ENCODE results near the gene CATSPER4. TPM values are rescaled to one million over a fixed set of nuclear protein-coding genes. Genes with fewer than 3 reads are reported as not detected.

Gene CATSPER4
- total RNA-seq, 3 donors from 2014 or later (not counting 1 experiment from before 2014, with no cell fraction given), result not detected

- Mint-ChIP-seq H3K27me3 (ENCODE audit: low read depth in 2 of 2) (peaks cover 7 to 12% of the 10 kb centered on the region in 2 donors), H3K27ac (no peak overlapping the region), H3K4me3 (no peak overlapping the region), H3K4me1 (peaks cover 0 to 4% of the 10 kb centered on the region in 2 donors), H3K36me3 (no peaks in the 10 kb centered on the region), H3K9me3 (no peaks in the 10 kb centered on the region)
- H3K4me1 ChIP-seq (ENCODE audit: control insufficient read depth, insufficient read depth, low read length), result no peaks in the 10 kb centered on the region
- WGBS (ENCODE audit: insufficient coverage), result 75% methylated on average over 2 of the region's 3 CpGs
- DNase-seq (no peak), ATAC-seq (no peak)
- no peaks in the 10 kb centered on the region for H3K27me3 ChIP-seq (ENCODE audit: control insufficient read depth, insufficient read depth, low read length)
- intact Hi-C loops (cut with micrococcal nuclease), result no loop called here
- TF ChIP-seq, protein P1, sequence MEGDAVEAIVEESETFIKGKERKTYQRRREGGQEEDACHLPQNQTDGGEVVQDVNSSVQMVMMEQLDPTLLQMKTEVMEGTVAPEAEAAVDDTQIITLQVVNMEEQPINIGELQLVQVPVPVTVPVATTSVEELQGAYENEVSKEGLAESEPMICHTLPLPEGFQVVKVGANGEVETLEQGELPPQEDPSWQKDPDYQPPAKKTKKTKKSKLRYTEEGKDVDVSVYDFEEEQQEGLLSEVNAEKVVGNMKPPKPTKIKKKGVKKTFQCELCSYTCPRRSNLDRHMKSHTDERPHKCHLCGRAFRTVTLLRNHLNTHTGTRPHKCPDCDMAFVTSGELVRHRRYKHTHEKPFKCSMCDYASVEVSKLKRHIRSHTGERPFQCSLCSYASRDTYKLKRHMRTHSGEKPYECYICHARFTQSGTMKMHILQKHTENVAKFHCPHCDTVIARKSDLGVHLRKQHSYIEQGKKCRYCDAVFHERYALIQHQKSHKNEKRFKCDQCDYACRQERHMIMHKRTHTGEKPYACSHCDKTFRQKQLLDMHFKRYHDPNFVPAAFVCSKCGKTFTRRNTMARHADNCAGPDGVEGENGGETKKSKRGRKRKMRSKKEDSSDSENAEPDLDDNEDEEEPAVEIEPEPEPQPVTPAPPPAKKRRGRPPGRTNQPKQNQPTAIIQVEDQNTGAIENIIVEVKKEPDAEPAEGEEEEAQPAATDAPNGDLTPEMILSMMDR (IDR thresholded peaks at IDR 0.05), result no peak
- H3K36me3 ChIP-seq (ENCODE audit: control insufficient read depth, insufficient read depth, low read length), result no peaks in the 10 kb centered on the region
- no peaks in the 10 kb centered on the region for H3K9me3 ChIP-seq (ENCODE audit: control insufficient read depth, insufficient read depth, low read length)
- no peak overlapping the region for H3K4me3 ChIP-seq (ENCODE audit: low read length)
- no peak overlapping the region for H3K27ac ChIP-seq (ENCODE audit: low read length)
Measured at GRCh38 chr1:26195805-26196204, 5.4 kb downstream of the CATSPER4 start.

- TF ChIP-seq, protein P1 (IDR thresholded peaks at IDR 0.05), result no peak
- H3K4me3 Mint-ChIP-seq, result no peak overlapping the region
- H3K36me3 Mint-ChIP-seq, result no peaks in the 10 kb centered on the region
- no peaks in the 10 kb centered on the region for H3K9me3 ChIP-seq (ENCODE audit: control insufficient read depth, insufficient read depth, low read length)
- H3K4me3 ChIP-seq (ENCODE audit: low read length), result no peak overlapping the region
- intact Hi-C loops (cut with micrococcal nuclease), result no loop called here
- H3K27ac ChIP-seq (ENCODE audit: low read length), result no peak overlapping the region
- H3K27me3 ChIP-seq (ENCODE audit: control insufficient read depth, insufficient read depth, low read length), result no peaks in the 10 kb centered on the region
- peaks cover 9 to 12% of the 10 kb centered on the region in 2 donors for H3K27me3 Mint-ChIP-seq (ENCODE audit: low read depth in 2 of 2)
- no peaks in the 10 kb centered on the region for H3K9me3 Mint-ChIP-seq
- ATAC-seq (no peak), DNase-seq (no peak)
- no peak overlapping the region for H3K27ac Mint-ChIP-seq
- H3K4me1 Mint-ChIP-seq, result peaks cover 6 to 7% of the 10 kb centered on the region in 2 donors
- 86% methylated on average over 3 of the region's 3 CpGs for WGBS (ENCODE audit: insufficient coverage)
- H3K36me3 ChIP-seq (ENCODE audit: control insufficient read depth, insufficient read depth, low read length), result no peaks in the 10 kb centered on the region
- peaks cover 5% of the 10 kb centered on the region for H3K4me1 ChIP-seq (ENCODE audit: control insufficient read depth, insufficient read depth, low read length)
Measured at GRCh38 chr1:26197301-26197700, 6.9 kb downstream of the CATSPER4 start.

DNA sequence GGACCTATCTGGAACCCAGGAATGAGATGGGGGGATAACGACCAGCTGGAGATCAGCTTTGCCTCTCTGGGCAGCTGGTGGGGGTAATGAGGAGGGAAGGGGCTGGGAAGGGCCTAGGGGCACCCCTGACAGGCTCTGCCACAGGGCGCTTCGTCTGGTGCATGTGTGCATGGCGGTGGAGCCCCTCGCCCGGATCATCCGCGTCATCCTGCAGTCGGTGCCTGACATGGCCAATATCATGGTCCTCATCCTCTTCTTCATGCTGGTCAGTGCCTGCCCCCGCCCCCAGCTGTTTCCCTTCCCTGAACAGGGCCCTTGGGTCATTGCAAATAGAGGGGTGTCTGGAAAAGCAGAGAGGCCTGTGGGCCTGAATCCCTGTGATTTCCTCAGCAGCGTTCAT, 7.4 kb downstream of the CATSPER4 start:
- H3K4me1 Mint-ChIP-seq, result peaks cover 6 to 8% of the 10 kb centered on the region in 2 donors
- TF ChIP-seq, protein P1 (IDR thresholded peaks at IDR 0.05), result no peak
- no peak overlapping the region for H3K27ac ChIP-seq (ENCODE audit: low read length)
- no peaks in the 10 kb centered on the region for H3K36me3 ChIP-seq (ENCODE audit: control insufficient read depth, insufficient read depth, low read length)
- no peak overlapping the region for H3K4me3 ChIP-seq (ENCODE audit: low read length)
- H3K27ac Mint-ChIP-seq, result no peak overlapping the region
- 91% methylated on average over 11 of the region's 11 CpGs for WGBS (ENCODE audit: insufficient coverage)
- intact Hi-C loops (cut with micrococcal nuclease), result no loop called here
- no peak overlapping the region for H3K4me3 Mint-ChIP-seq
- peaks cover 8% of the 10 kb centered on the region for H3K4me1 ChIP-seq (ENCODE audit: control insufficient read depth, insufficient read depth, low read length)
- DNase-seq (no peak), ATAC-seq (no peak)
- H3K36me3 Mint-ChIP-seq, result no peaks in the 10 kb centered on the region
- H3K9me3 Mint-ChIP-seq, result no peaks in the 10 kb centered on the region
- no peaks in the 10 kb centered on the region for H3K9me3 ChIP-seq (ENCODE audit: control insufficient read depth, insufficient read depth, low read length)
- H3K27me3 ChIP-seq (ENCODE audit: control insufficient read depth, insufficient read depth, low read length), result no peaks in the 10 kb centered on the region
- H3K27me3 Mint-ChIP-seq (ENCODE audit: low read depth in 2 of 2), result peaks cover 9 to 12% of the 10 kb centered on the region in 2 donors

DNA sequence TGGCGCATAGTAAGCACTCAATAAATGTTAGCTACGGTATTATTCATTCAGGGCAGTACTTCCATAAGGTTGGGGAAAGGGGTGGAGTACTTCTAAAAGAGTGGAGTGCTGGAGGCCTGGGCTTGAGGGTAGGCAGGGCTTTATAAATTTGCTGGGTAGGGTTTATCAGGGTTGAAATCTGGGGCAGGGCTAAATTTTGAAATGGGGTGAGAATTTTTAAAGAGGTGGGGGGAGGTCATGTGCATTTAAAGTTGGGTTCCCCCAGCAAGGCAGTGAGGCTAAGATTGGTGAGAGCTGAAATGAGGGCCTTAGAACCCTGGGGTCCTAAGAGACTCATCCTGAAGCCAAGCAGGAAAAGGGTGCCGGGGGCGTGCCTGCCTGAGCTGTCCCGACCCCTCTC, 10.0 kb downstream of the CATSPER4 start:
- H3K27ac ChIP-seq (ENCODE audit: low read length), result no peak overlapping the region
- 96% methylated on average over 5 of the region's 5 CpGs for WGBS (ENCODE audit: insufficient coverage)
- no peak for ATAC-seq
- H3K4me1 ChIP-seq (ENCODE audit: control insufficient read depth, insufficient read depth, low read length), result peaks cover 8% of the 10 kb centered on the region
- no peak overlapping the region for H3K4me3 ChIP-seq (ENCODE audit: low read length)
- Mint-ChIP-seq H3K4me1 (peaks cover 6 to 8% of the 10 kb centered on the region in 2 donors), H3K4me3 (no peak overlapping the region), H3K9me3 (no peaks in the 10 kb centered on the region), H3K27ac (no peak overlapping the region), H3K36me3 (no peaks in the 10 kb centered on the region), H3K27me3 (ENCODE audit: low read depth in 2 of 2) (peaks cover 11 to 12% of the 10 kb centered on the region in 2 donors)
- no peaks in the 10 kb centered on the region for H3K27me3 ChIP-seq (ENCODE audit: control insufficient read depth, insufficient read depth, low read length)
- no peaks in the 10 kb centered on the region for H3K9me3 ChIP-seq (ENCODE audit: control insufficient read depth, insufficient read depth, low read length)
- H3K36me3 ChIP-seq (ENCODE audit: control insufficient read depth, insufficient read depth, low read length), result no peaks in the 10 kb centered on the region
- TF ChIP-seq, protein P1 (IDR thresholded peaks at IDR 0.05), result no peak
- intact Hi-C loops (cut with micrococcal nuclease), result no loop called here
- DNase-seq, result no peak
